Cardiac fibroblast (primary cell): Measurements from ENCODE around the gene TCF4.

ENCODE experiments used
- DNase-seq, 2 donors: peaks; one replicate each; pipeline versions ENCODE4 v3.0.0 to v3.0.0-alpha.2; 2010; ENCODE audit warnings: low read depth in 2 of 2
- H3K4me3 ChIP-seq, 2 donors: replicated peaks in 1 of 2; 1 replicate in 1 of 2; 2 replicates in 1 of 2; pipeline ENCODE4 v1.5.1; 2011; ENCODE audit warnings: low read depth in 2 of 2, low read length in 2 of 2, mild to moderate bottlenecking in 2 of 2, moderate library complexity in 1 of 2
- CTCF ChIP-seq: IDR thresholded peaks from one replicate; pipeline ENCODE4 v1.5.1; 2011; ENCODE audit warnings: low read depth, mild to moderate bottlenecking, low read length, inconsistent platforms

Gene TCF4

DNA sequence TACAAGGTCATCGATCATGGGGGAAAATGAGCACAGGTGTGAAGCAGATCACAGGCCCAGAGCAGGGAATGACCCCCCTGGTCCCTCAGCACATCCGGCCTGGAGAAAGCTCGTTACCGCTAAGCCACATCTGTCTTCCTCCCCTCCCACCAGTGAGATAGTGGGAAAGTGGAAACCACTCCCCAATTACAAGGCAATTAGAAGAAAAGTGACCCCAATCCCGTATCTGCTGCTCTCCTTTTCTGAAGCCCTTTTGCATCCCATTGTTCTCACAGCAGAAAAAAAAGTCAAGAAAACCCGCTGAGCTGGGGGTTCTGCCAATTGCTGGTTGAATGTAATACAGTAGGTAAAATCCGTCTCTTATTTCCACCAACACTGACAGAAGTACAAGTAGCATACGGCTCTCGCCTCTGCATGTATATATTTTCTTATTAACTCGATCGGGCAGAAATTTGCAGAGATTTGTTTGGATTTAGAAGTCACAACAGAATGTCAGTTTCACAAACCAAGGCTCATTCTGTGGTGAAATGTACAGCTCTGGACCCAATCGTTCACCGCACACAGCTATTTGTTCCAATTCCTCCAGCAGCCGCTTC is 287.0 kb downstream of the TCF4 start:
- TF ChIP-seq CTCF = no peak
- no peak for DNase-seq
- no peak overlapping the region for H3K4me3 ChIP-seq

- no peak for TF ChIP-seq CTCF
- DNase-seq = no peak
- no peak overlapping the region for H3K4me3 ChIP-seq
Observed at GRCh38 chr18:55300421-55300935, 287.5 kb downstream of the TCF4 start.

GRCh38 chr18:55296778-55297177 is 291.2 kb downstream of the TCF4 start:
- no peak for TF ChIP-seq CTCF
- H3K4me3 ChIP-seq = no peak overlapping the region
- DNase-seq = no peak

- no peak overlapping the region for H3K4me3 ChIP-seq
- DNase-seq = no peak
- TF ChIP-seq CTCF = no peak
Observed at GRCh38 chr18:55296115-55296514, 291.9 kb downstream of the TCF4 start.

- TF ChIP-seq CTCF = no peak
- H3K4me3 ChIP-seq = no peak overlapping the region
- peak in 1 of 2 donors; percentile 44 for DNase-seq
Observed at GRCh38 chr18:55290898-55291297, 297.1 kb downstream of the TCF4 start.

DNA sequence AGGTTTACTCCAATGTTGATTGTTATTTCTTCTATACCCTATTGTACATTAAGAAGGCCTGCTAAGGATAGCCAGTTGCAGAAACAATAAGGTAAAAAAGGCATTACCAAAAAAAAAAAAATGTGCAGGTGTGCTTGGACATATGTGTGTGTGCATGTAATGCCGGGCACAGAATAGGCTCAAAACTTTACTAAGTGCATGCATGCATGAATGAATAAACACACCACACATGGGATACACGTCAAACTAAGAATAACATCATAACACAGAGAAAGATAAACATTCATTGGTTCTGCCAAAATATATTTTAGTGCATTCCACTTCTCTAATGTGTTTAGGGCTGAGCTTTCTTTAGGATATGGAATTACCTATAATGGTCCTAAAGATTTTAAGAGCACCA is 298.2 kb downstream of the TCF4 start:
- no peak overlapping the region for H3K4me3 ChIP-seq
- DNase-seq = no peak
- no peak for TF ChIP-seq CTCF

DNA sequence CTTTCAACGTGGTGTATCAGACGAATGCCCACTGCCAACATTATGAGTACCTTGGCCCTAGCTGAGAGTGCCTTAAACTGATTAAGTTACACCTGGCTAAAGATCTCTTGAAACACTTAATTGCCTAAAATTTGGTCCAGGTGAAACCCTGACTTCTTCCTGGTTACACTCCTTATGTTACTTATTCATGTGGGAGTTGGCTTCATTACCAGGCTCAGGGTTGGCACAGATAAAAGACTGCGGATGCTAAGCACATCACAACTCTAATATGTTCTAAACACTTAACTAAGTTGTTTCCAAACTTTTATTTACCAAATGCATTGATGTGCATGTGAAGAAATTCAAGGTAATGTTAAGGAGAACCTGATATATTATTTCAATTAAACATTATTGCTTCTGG is 298.9 kb downstream of the TCF4 start:
- no peak overlapping the region for H3K4me3 ChIP-seq
- DNase-seq = no peak
- no peak for TF ChIP-seq CTCF
